Posterior vena cava (tissue), 2 donors: Measurements from ENCODE around the gene TXN. TPM values are rescaled to one million over a fixed set of nuclear protein-coding genes. Genes with fewer than 3 reads are reported as not detected.
"Not testable (repeated sequence)": the region's sequence is repeated elsewhere in the genome, so short reads cannot be mapped to it uniquely, and the experiment has no call there.

ENCODE experiments used
- DNase-seq: peaks from one replicate; pipeline ENCODE4 v3.0.0-alpha.2; 2020; ENCODE audit warnings: low spot score
- intact Hi-C, 2 donors: fragments of 100-400 bp; cut with DNase I; formaldehyde crosslinking; loops; one replicate each; pipeline versions ENCODE4 v1.14.1 to v1.14.2; 2022 to 2023
- total RNA-seq, 2 donors: library from RNA; stranded (reverse); fragmentation: NEBNext Ultra II Directional; extraction: Animal tissue kit (Norgen Biotek cat#: 25700); gene quantifications; one replicate each; pipeline ENCODE4 v1.2.1, GENCODE V29; 2021
- donor health status: DM: yes; HTN: yes; CAD: no.
- donor health status: DM: yes; HTN: yes; CAD: no.

Gene TXN
- total RNA-seq, 2 donors from 2014 or later, result 132 to 212 TPM

GRCh38 chr9:110259566-110259965 is 3.3 kb upstream of the TXN start:
- intact Hi-C loops, result no loop called here
- no peak for DNase-seq

- intact Hi-C loops, result no loop called here
- DNase-seq, result no peak
Observed at GRCh38 chr9:110258690-110259091, 2.4 kb upstream of the TXN start.

GRCh38 chr9:110257956-110258355 is 1.6 kb upstream of the TXN start:
- intact Hi-C loops, result no loop called here
- DNase-seq, result no peak

GRCh38 chr9:110257097-110257841 is 962 bp upstream of the TXN start:
- intact Hi-C loops, result no loop called here
- DNase-seq, result no peak

GRCh38 chr9:110255463-110256379 is 586 bp downstream of the TXN start:
- peak; percentile 87 for DNase-seq
- intact Hi-C loops, result no loop called here

- no peak for DNase-seq
- intact Hi-C loops, result no loop called here
Observed at GRCh38 chr9:110255034-110255462, 1.3 kb downstream of the TXN start.

GRCh38 chr9:110254500-110254899 is 1.8 kb downstream of the TXN start:
- no peak for DNase-seq
- intact Hi-C loops, result no loop called here

- intact Hi-C loops, result no loop called here
- DNase-seq, result no peak
Observed at GRCh38 chr9:110252509-110253139, 3.7 kb downstream of the TXN start.

GRCh38 chr9:110251770-110252169 is 4.5 kb downstream of the TXN start:
- DNase-seq, intact Hi-C loops: not testable (repeated sequence)

- intact Hi-C loops, result no loop called here
Observed at GRCh38 chr9:110251212-110251611, 5.1 kb downstream of the TXN start.

GRCh38 chr9:110249603-110250002 is 6.7 kb downstream of the TXN start:
- intact Hi-C loops, result no loop called here
- no peak for DNase-seq

More at GRCh38 chr9:110251212-110251611, 5.1 kb downstream of the TXN start:
- no peak for DNase-seq

GRCh38 chr9:110248361-110248760 is 7.9 kb downstream of the TXN start:
- no peak for DNase-seq
- intact Hi-C loops, result no loop called here

- intact Hi-C loops, result no loop called here
- DNase-seq, result no peak
Observed at GRCh38 chr9:110246214-110246613, 10.1 kb downstream of the TXN start.

- intact Hi-C loops, result no loop called here
- DNase-seq, result no peak
Observed at GRCh38 chr9:110244616-110245015, 11.7 kb downstream of the TXN start.

- intact Hi-C loops, result no loop called here
- DNase-seq, result no peak
Observed at GRCh38 chr9:110241858-110242321, 14.4 kb downstream of the TXN start.

- intact Hi-C loops, result no loop called here
- DNase-seq, result no peak
Observed at GRCh38 chr9:110241260-110241857, 14.9 kb downstream of the TXN start.

- no peak for DNase-seq
- intact Hi-C loops, result no loop called here
Observed at GRCh38 chr9:110240198-110240597, 16.1 kb downstream of the TXN start.

GRCh38 chr9:110228321-110228720 is 28.0 kb downstream of the TXN start:
- DNase-seq, result no peak
- intact Hi-C loops, result no loop called here

GRCh38 chr9:110224583-110224982 is 31.7 kb downstream of the TXN start:
- intact Hi-C loops, result no loop called here
- no peak for DNase-seq

- no peak for DNase-seq
- intact Hi-C loops, result no loop called here
Observed at GRCh38 chr9:110220809-110221208, 35.5 kb downstream of the TXN start.
